ENCODE results near the gene ZBTB42.

Gene ZBTB42

GRCh38 chr14:104800771-104801519, at the start of gene ZBTB42:
Gene ZBTB42, plus strand, starts transcription at chr14:104801101. Its CDS starts 97 bp downstream, at chr14:104801198.
- DNase-seq, result peak; percentile 70

DNA sequence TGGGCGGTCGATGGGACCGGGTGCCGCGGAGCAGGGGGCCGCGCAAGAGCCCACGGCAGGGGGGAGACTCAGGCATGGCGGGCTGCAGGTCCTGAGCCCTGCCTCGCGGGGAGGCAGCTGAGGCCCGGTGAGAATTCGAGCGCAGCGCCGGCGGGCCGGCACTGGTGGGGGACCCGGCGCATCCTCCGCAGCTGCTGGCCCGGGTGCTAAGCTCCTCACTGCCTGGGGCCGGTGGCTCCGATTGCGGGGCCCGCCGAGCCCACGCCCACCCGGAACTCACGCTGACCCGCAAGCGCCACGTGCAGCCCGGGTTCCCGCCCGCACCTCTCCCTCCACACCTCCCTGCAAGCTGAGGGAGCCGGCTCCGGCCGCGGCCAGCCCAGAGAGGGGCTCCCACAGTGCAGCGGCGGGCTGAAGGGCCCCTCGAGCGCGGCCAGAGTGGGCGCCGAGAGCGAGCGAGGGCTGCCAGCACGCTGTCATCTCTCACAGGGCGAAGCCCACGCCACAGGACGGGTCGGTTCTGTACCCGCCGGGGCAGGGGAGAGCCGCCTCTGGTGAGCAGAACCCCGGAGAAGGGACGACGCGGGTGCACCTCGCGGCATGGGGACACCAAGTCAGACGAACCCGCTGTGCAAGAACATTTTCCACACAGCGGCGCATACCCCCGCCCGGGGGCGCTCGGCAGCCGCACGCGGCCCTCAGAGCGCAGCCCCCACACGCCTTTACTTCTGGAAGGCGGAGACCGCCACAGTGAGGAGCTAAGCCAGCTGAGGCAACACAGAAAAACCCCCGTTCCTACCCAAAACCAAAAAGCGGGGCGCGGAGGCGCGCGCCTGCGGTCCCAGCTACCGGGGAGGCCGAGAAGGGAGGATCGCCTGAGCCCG, 49.1 kb upstream of the ZBTB42 start:
- DNase-seq, result peak; percentile 52

DNA sequence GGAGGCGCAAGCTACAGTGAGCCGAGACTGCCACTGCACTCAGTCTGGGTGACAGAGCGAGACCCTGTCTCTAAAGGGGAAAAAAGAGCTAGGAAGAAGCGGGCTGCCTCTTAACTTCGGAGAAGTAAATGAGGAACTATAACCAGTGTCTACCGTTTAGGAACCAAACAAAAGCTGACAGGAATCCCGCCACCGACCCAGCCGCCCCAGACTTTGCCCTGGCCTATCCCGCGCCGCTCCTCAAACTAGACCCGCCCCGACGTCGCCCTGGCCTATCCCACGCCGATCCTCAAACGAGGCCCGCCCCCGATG, 48.5 kb upstream of the ZBTB42 start:
- no peak for DNase-seq

DNA sequence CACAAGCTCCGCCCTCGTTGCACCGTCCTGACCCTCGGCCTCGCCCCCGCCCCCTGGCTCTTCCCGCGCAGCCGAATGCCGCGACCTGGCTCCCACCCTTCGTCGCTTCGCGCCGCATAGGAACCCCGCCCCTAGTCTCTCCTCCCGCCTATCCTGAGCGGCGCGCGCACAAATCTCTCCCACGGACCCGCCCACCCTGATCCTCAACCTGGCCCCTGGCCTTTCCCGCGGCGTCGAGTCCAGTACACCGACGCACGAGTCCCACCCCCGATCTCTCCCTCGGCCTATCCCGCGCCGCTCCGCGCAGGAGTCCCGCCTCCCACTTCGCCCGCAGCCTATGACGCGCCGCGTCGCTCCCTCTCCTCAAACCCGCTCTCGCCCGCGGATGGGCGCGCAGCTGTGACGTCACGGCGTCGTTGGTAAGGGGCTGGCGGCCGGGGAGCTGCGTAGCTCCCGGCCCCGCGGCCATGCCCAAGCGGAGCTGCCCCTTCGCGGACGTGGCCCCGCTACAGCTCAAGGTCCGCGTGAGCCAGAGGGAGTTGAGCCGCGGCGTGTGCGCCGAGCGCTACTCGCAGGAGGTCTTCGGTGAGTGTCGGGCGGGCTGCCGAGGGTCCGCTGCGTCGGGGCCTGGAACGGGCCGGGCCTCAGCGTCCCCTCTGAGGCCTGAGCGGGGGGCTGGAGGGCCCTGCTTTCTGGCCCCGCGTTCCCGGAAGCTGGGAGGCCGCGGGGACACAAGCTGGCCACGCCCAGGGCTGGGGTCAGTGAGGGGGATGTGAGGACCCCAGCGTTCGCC, 48.0 kb upstream of the ZBTB42 start, which contains the start of gene SIVA1:
Gene SIVA1 (plus strand): TSS at position 413 of the 793 bp plus-strand sequence. CDS start 55 bp downstream, at position 468.
- peak; percentile 100 for DNase-seq

DNA sequence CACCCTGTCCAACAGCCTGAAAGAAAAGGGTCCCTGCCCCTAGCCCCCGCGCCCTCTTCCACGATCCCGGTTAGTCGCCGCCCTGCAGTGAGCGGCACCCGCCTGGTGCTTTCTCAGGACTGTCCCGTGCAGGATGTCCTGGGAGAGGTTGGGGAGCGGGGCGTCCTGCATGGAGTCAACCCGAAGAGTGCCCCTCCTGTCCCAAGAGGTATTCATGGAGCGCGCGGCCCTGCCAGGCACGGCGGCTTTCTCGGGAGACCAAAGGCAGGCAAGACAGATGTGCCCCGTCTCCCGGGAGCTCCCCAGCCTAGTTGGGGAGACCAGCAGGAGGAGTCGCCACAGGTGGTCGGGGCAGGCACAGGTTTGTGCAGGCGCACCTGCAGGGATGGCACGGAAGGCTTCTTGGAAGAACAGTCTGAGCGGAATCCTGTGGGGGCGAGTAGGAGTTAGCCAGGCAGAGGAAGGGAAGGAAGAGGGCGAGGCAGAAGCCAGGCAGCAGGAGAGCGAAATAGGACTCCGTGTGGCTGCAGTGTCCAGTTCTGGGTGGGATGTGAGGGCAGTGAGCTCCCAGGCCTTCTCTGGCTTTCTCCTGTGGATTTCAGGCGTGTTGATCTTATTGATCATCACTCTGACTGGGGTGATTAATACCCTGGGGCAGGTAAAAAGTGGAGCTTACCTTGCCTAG, 47.2 kb upstream of the ZBTB42 start:
- no peak for DNase-seq

GRCh38 chr14:104754213-104754851, 46.6 kb upstream of the ZBTB42 start:
- DNase-seq, result no peak

DNA sequence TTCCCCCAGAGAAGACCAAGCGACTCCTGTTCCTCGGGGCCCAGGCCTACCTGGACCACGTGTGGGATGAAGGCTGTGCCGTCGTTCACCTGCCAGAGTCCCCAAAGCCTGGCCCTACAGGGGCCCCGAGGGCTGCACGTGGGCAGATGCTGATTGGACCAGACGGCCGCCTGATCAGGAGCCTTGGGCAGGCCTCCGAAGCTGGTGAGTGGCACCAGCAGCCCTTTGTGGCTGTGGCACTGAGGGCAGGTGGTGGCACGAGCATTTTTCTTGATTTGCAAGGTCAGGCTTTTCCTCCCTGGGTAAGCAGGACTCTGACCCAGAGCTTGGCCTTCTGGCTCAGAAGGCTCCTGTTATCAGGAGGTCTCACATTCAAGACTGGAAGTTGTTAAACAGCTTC, 45.3 kb upstream of the ZBTB42 start:
- no peak for DNase-seq

DNA sequence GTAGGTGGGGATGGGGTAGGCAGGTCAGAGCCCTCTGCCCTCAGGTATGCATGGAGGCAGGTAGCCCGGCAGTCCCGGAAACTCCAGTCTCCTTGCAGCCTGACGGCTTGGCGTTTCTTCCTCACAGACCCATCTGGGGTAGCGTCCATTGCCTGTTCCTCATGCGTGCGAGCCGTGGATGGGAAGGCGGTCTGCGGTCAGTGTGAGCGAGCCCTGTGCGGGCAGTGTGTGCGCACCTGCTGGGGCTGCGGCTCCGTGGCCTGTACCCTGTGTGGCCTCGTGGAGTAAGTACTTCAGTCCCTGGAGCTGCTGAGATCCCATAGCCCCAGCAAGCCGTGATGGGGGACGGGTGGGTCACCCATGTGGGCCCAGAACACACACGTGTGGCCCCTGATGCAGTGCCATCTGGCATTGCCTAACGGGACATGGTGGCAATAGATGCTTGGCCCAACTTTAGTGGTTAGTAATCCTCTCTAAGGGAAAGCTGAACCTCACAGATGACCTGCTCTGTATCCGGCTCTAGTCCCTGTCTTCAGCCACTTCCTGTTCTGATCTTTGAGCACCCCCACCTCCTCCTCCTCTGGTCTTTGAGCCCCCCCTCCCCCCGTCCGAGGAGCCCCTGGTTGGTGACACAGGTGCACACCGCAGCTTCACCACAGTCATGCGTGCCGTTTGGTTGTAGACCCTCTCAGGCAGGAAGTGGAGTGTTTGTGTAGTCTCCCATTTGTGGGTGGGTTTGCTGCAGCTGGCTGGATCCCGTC, 44.2 kb upstream of the ZBTB42 start:
- DNase-seq, result no peak

GRCh38 chr14:104757238-104757585, 43.7 kb upstream of the ZBTB42 start:
- no peak for DNase-seq

GRCh38 chr14:104757681-104758392, 43.1 kb upstream of the ZBTB42 start:
- no peak for DNase-seq

- DNase-seq, result no peak
These were observed 41.6 kb upstream of the ZBTB42 start for GRCh38 chr14:104758981-104759969.

DNA sequence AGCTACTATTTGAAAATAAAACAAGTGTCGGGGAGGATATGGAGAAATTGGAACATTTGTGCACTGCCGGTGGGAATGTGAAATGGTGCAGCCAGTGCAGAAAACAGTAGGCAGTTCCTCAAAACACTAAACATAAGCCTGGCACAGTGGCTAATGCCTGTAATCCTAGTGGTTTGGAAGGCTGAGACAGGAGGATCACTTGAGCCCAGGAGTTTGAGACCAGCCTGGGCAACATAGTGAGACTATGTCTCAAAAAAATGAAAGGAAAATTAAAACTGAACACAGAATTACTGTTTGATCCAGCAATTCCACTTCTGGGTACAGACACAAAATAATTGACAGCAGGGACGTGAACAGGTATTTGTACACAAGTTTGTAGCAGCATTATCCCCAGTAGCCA, 35.4 kb upstream of the ZBTB42 start:
- DNase-seq, result no peak

DNA sequence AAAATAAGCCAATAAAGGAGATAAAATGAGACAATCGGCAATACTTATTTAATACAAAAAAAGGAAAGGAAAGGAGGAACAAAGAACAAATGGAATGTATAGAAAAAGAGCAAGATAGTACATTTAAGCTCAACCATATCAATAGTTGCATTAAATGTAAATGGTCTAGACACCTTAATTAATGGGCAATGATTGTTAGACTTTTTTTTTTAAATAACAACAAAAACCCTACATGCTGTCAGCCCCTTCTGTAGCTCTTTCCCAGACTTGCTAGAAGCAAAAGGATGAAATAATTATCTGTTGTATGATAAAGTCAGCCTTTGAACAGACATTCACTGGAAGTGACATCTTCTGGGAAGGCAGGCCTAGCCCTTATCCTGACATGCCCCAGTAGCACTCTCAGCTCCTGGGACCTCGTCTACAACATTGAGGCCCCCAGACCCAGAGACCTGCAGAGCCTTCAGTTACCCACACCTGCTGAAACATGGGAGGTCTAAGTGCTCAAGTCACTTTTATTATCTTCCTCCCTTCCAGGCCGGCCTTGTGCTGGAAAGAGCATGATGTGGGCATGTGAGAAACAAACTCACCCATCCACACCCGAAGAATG, 34.5 kb upstream of the ZBTB42 start:
- DNase-seq, result no peak

DNA sequence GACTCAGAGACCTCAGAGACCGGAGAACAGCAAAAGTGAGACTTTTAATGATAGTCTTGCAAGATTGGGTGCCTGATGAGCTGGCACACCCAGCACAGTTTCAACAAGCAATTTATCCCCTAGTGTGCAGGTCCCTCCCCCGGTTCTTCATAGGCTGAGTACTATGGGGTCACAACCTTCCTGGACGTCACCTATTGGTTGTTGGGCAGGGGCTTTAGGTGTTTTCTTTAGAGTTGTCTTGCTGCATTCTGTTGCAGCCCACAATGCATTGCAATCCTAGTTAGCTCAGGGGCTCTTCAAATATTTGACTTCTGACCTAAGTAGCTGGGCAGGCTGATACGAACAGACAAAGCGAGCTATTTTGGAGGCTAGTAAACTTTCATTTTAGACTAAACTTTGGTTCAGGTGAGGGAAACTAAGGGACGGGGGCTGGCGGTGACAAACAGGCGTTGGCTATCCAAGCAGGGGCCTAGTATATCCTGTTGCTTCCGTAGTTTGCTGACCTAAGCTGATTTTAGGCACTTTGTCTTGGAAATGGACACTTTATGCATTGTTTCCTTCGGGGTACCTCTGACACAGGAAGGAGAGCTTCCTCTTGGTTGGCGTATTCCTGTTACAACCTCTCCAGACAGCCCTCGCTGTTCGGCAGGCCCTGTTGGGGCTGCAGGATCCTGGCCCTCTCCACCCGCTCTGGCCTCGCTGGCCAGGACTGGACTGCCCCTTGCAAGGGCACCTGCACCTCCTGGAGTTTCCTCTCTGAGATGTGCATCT, 33.9 kb upstream of the ZBTB42 start:
- DNase-seq, result no peak

- no peak for DNase-seq
These were observed 33.3 kb upstream of the ZBTB42 start for GRCh38 chr14:104767634-104767918.

- DNase-seq, result peak; percentile 94
These were observed 32.2 kb upstream of the ZBTB42 start for GRCh38 chr14:104768437-104769323.

DNA sequence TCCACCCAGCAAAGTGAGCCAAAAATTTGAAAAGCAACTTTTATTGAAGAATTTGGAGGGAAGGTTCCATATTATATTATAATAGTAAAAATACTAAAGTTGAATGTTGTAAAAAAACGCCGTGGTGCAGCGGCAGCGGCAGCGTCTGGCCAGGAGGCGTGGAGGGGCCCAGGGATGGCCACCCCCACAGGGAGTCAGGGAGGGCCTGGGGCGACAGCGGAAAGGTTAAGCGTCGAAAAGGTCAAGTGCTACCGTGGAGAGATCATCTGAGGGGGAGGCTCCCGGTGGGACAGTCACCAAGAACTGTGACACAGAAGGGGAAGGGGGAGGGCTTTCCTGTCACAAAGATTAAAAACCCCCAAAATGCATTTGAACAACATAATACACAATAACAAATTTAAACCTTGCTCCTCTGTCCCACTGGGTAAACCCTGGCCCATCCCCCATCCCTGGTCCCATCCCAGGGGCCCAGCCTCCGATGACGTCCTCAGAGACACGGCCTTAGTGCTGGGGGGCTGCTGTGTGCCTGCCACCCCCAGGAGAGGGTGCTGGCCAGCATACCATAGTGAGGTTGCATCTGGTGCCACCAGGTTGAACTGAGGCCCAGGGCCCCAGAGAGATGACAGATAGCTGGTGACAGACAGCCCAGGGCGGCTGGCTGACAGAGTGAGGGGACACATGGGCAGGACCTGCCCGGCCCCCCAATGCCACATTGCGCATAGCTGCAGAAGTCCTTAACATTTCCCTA, 31.4 kb upstream of the ZBTB42 start:
- no peak for DNase-seq

All from femur (tissue), 1 donor.